Right lobe of liver (tissue), 4 donors: ENCODE data around the gene ANKRD24.

Experiments used
- CTCF ChIP-seq, 4 donors: fragments of 200-600 bp in 3 of 4; fragments of 450-650 bp in 1 of 4; IDR thresholded peaks; one replicate each; pipeline versions ENCODE4 v1.5.1 to v1.8.0; 2016 to 2022; ENCODE audit warnings: antibody characterized with exemption in 4 of 4, mild to moderate bottlenecking in 2 of 4
- POLR2A ChIP-seq: fragments of 450-650 bp; IDR thresholded peaks from one replicate; pipeline ENCODE4 v1.6.1; 2017; ENCODE audit warnings: antibody characterized with exemption, mild to moderate bottlenecking
- donor health status: DM: no; HTN: no; CAD: no.
- donor health status: DM: no; HTN: no; CAD: no.
- donor health status: DM: no; HTN: yes; CAD: no.

GRCh38 chr19:4225885-4226284, 43.4 kb downstream of the ANKRD24 start:
- TF ChIP-seq POLR2A (no peak), CTCF (IDR thresholded peaks at IDR 0.05) (no peak)
